Cardiac fibroblast (primary cell): ENCODE results near the gene MAGEB6.

Experiments
- DNase-seq, 2 donors: peaks; one replicate each; pipeline versions ENCODE4 v3.0.0 to v3.0.0-alpha.2; 2010; ENCODE audit warnings: low read depth in 2 of 2
- H3K4me3 ChIP-seq, 2 donors: replicated peaks in 1 of 2; 1 replicate in 1 of 2; 2 replicates in 1 of 2; pipeline ENCODE4 v1.5.1; 2011; ENCODE audit warnings: low read depth in 2 of 2, low read length in 2 of 2, mild to moderate bottlenecking in 2 of 2, moderate library complexity in 1 of 2
- TF ChIP-seq, protein P1 (sequence below): IDR thresholded peaks from one replicate; pipeline ENCODE4 v1.5.1; 2011; ENCODE audit warnings: low read depth, mild to moderate bottlenecking, low read length, inconsistent platforms

Gene MAGEB6

DNA sequence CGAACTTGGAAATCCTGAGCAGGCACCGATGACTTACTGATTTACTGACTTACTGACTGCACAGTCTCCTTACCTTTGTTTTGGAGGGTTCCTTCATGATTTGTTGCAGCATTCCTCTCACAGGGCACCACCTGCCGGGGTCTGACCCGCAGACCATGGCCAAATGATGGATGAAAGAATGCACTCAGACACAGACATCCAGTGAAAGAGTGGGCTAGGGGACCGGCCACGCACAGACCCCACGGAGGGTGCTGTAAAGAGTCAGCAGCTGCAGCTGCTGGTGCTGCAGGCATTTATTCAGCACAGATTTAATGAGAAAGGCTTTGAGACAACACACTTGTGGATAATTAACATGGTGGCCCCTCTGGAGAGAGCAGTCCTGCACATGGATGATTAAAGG, 27.1 kb downstream of the MAGEB6 start:
- TF ChIP-seq, protein P1, sequence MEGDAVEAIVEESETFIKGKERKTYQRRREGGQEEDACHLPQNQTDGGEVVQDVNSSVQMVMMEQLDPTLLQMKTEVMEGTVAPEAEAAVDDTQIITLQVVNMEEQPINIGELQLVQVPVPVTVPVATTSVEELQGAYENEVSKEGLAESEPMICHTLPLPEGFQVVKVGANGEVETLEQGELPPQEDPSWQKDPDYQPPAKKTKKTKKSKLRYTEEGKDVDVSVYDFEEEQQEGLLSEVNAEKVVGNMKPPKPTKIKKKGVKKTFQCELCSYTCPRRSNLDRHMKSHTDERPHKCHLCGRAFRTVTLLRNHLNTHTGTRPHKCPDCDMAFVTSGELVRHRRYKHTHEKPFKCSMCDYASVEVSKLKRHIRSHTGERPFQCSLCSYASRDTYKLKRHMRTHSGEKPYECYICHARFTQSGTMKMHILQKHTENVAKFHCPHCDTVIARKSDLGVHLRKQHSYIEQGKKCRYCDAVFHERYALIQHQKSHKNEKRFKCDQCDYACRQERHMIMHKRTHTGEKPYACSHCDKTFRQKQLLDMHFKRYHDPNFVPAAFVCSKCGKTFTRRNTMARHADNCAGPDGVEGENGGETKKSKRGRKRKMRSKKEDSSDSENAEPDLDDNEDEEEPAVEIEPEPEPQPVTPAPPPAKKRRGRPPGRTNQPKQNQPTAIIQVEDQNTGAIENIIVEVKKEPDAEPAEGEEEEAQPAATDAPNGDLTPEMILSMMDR: no peak
- DNase-seq: no peak
- H3K4me3 ChIP-seq: no peak overlapping the region

DNA sequence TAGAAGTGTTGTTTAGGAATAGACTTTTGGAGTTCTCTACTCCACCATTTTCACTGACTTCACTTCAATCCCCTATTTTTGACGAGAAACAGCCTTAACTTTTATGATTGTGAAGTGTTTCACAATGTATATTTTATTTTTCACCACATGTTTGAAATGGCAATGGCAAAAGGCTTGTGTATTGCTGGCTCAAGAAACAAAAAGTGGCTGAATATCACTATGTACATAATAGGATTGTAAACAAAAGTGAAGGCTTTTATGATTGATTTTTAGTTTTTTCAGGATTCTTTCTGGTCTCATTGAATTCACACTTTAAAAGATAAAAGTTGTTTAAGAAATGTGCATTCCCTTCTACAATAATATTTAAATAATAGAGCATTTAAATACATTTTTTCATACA, 41.9 kb downstream of the MAGEB6 start:
- no peak overlapping the region for H3K4me3 ChIP-seq
- DNase-seq: no peak
- TF ChIP-seq, protein P1: no peak
